ENCODE results near the gene SPRYD7. TPM values are rescaled to one million over a fixed set of nuclear protein-coding genes. Genes with fewer than 3 reads are reported as not detected.

The SPRYD7 gene
- total RNA-seq, 2 donors from 2014 or later, result 2.0 to 5.6 TPM

GRCh38 chr13:49972709-49973108, 36.6 kb upstream of the SPRYD7 start:
- H3K36me3 Mint-ChIP-seq (ENCODE audit: low read depth), result no peaks in the 10 kb centered on the region
- H3K27me3 ChIP-seq (ENCODE audit: control insufficient read depth, insufficient read depth, low read length, poor library complexity, severe bottlenecking), result no peaks in the 10 kb centered on the region
- no peak for TF ChIP-seq CTCF (conservative IDR thresholded peaks at IDR 0.05)
- H3K4me3 ChIP-seq (ENCODE audit: low read length), result no peak overlapping the region
- H3K27ac ChIP-seq (ENCODE audit: low read depth, low read length), result no peak overlapping the region
- no peak overlapping the region for H3K27ac Mint-ChIP-seq
- peaks cover 4% of the 10 kb centered on the region for H3K9me3 Mint-ChIP-seq
- no peak for DNase-seq
- no peak overlapping the region for H3K9ac ChIP-seq (ENCODE audit: extremely low read depth, low read length, poor library complexity, severe bottlenecking)
- no peaks in the 10 kb centered on the region for H3K36me3 ChIP-seq (ENCODE audit: control insufficient read depth, insufficient read depth, low read length)
- H3K4me3 Mint-ChIP-seq, result no peak overlapping the region
- H3K9me3 ChIP-seq (ENCODE audit: control insufficient read depth, low read length), result no peaks in the 10 kb centered on the region
- no peaks in the 10 kb centered on the region for H3K4me1 ChIP-seq (ENCODE audit: control insufficient read depth, insufficient read depth, low read length)
- H3K4me1 Mint-ChIP-seq, result no peaks in the 10 kb centered on the region
- WGBS, 2 experiments (ENCODE audit: insufficient coverage in 1 of 2, insufficient read length in 1 of 2), result 91 to 100% methylated on average over 2 to 3 of the region's 4 CpGs
- no peaks in the 10 kb centered on the region for H3K27me3 Mint-ChIP-seq (ENCODE audit: insufficient read depth)

GRCh38 chr13:49967456-49967855, 31.3 kb upstream of the SPRYD7 start:
- no peak for DNase-seq
- Histone ChIP-seq H3K4me3 (ENCODE audit: low read length) (no peak overlapping the region), H3K27me3 (ENCODE audit: control insufficient read depth, insufficient read depth, low read length, poor library complexity, severe bottlenecking) (no peaks in the 10 kb centered on the region), H3K27ac (ENCODE audit: low read depth, low read length) (no peak overlapping the region), H3K36me3 (ENCODE audit: control insufficient read depth, insufficient read depth, low read length) (no peaks in the 10 kb centered on the region), H3K9me3 (ENCODE audit: control insufficient read depth, low read length) (no peaks in the 10 kb centered on the region), H3K9ac (ENCODE audit: extremely low read depth, low read length, poor library complexity, severe bottlenecking) (no peak overlapping the region), H3K4me1 (ENCODE audit: control insufficient read depth, insufficient read depth, low read length) (no peaks in the 10 kb centered on the region)
- Mint-ChIP-seq H3K4me1 (no peaks in the 10 kb centered on the region), H3K9me3 (peaks cover 21% of the 10 kb centered on the region), H3K27me3 (ENCODE audit: insufficient read depth) (peaks cover 2% of the 10 kb centered on the region), H3K27ac (no peak overlapping the region), H3K36me3 (ENCODE audit: low read depth) (no peaks in the 10 kb centered on the region), H3K4me3 (no peak overlapping the region)
- TF ChIP-seq CTCF (conservative IDR thresholded peaks at IDR 0.05), result no peak
- 89 to 100% methylated on average over 2 to 4 of the region's 4 CpGs for WGBS, 2 experiments (ENCODE audit: insufficient coverage in 1 of 2, insufficient read length in 1 of 2)

- H3K9ac ChIP-seq (ENCODE audit: extremely low read depth, low read length, poor library complexity, severe bottlenecking), result no peak overlapping the region
- H3K4me3 Mint-ChIP-seq, result no peak overlapping the region
- no peaks in the 10 kb centered on the region for H3K9me3 ChIP-seq (ENCODE audit: control insufficient read depth, low read length)
- H3K36me3 Mint-ChIP-seq (ENCODE audit: low read depth), result no peaks in the 10 kb centered on the region
- 81 to 89% methylated on average over 3 of the region's 3 CpGs for WGBS, 2 experiments (ENCODE audit: insufficient coverage in 1 of 2, insufficient read length in 1 of 2)
- H3K4me1 ChIP-seq (ENCODE audit: control insufficient read depth, insufficient read depth, low read length), result no peaks in the 10 kb centered on the region
- peaks cover 15% of the 10 kb centered on the region for H3K27me3 Mint-ChIP-seq (ENCODE audit: insufficient read depth)
- TF ChIP-seq CTCF (conservative IDR thresholded peaks at IDR 0.05), result no peak
- H3K9me3 Mint-ChIP-seq, result peaks cover 11% of the 10 kb centered on the region
- H3K36me3 ChIP-seq (ENCODE audit: control insufficient read depth, insufficient read depth, low read length), result no peaks in the 10 kb centered on the region
- H3K4me3 ChIP-seq (ENCODE audit: low read length), result no peak overlapping the region
- no peak overlapping the region for H3K27ac Mint-ChIP-seq
- H3K27me3 ChIP-seq (ENCODE audit: control insufficient read depth, insufficient read depth, low read length, poor library complexity, severe bottlenecking), result no peaks in the 10 kb centered on the region
- H3K4me1 Mint-ChIP-seq, result no peaks in the 10 kb centered on the region
- DNase-seq, result no peak
- H3K27ac ChIP-seq (ENCODE audit: low read depth, low read length), result no peak overlapping the region
Observed at GRCh38 chr13:49958321-49958720, 22.2 kb upstream of the SPRYD7 start.
